Stimulated activated CD4-positive, alpha-beta T cell treated with anti-CD3 and anti-CD28 coated beads, Interleukin-2, amount 100 ng/mL, for 48 hours (primary cell): ENCODE data around the gene CDCP2.
"Not testable (repeated sequence)": the region's sequence is repeated elsewhere in the genome, so short reads cannot be mapped to it uniquely, and the experiment has no call there.

Experiments used
- DNase-seq, 2 donors: peaks; one replicate each; pipeline ENCODE4 v3.0.0-alpha.2; 2020

The CDCP2 gene

GRCh38 chr1:54112705-54113368 is 40.0 kb downstream of the CDCP2 start:
- no peak for DNase-seq

GRCh38 chr1:54112027-54112426 is 40.8 kb downstream of the CDCP2 start:
- no peak for DNase-seq

GRCh38 chr1:54111624-54112023 is 41.2 kb downstream of the CDCP2 start:
- DNase-seq: no peak

GRCh38 chr1:54110996-54111395 is 41.8 kb downstream of the CDCP2 start:
- DNase-seq: no peak

- DNase-seq: no peak
Observed at GRCh38 chr1:54109129-54110090, 43.4 kb downstream of the CDCP2 start.

- DNase-seq: no peak
Observed at GRCh38 chr1:54108156-54108555, 44.6 kb downstream of the CDCP2 start.

GRCh38 chr1:54107131-54107530 is 45.7 kb downstream of the CDCP2 start:
- DNase-seq: no peak

- DNase-seq: no peak
Observed at GRCh38 chr1:54105736-54106269, 47.0 kb downstream of the CDCP2 start.

GRCh38 chr1:54105080-54105479 is 47.7 kb downstream of the CDCP2 start:
- no peak for DNase-seq

- DNase-seq: not testable (repeated sequence)
Observed at GRCh38 chr1:54104613-54105012, 48.2 kb downstream of the CDCP2 start.

- no peak for DNase-seq
Observed at GRCh38 chr1:54103414-54103813, 49.4 kb downstream of the CDCP2 start.

GRCh38 chr1:54100500-54100899 is 52.3 kb downstream of the CDCP2 start:
- no peak for DNase-seq

GRCh38 chr1:54099061-54099610 is 53.7 kb downstream of the CDCP2 start:
- no peak for DNase-seq

- no peak for DNase-seq
Observed at GRCh38 chr1:54096877-54097240, 55.9 kb downstream of the CDCP2 start.

- DNase-seq: no peak
Observed at GRCh38 chr1:54096227-54096876, 56.4 kb downstream of the CDCP2 start.

GRCh38 chr1:54095546-54096226 is 57.1 kb downstream of the CDCP2 start:
- DNase-seq: no peak

GRCh38 chr1:54094730-54095105 is 58.1 kb downstream of the CDCP2 start:
- DNase-seq: not testable (repeated sequence)

- DNase-seq: no peak
Observed at GRCh38 chr1:54094001-54094729, 58.6 kb downstream of the CDCP2 start.

- DNase-seq: no peak
Observed at GRCh38 chr1:54091666-54092065, 61.1 kb downstream of the CDCP2 start.

- no peak for DNase-seq
Observed at GRCh38 chr1:54088385-54088784, 64.4 kb downstream of the CDCP2 start.

GRCh38 chr1:54086754-54087153 is 66.0 kb downstream of the CDCP2 start:
- DNase-seq: no peak

- no peak for DNase-seq
Observed at GRCh38 chr1:54084794-54085193, 68.0 kb downstream of the CDCP2 start.
